MG63 (cell line): ENCODE data around the gene ARHGAP42. TPM values are rescaled to one million over a fixed set of nuclear protein-coding genes. Genes with fewer than 3 reads are reported as not detected.
"Not testable (repeated sequence)": the region's sequence is repeated elsewhere in the genome, so short reads cannot be mapped to it uniquely, and the experiment has no call there.

ENCODE experiments used
- DNase-seq: peaks from one replicate; pipeline ENCODE4 v3.0.0-alpha.2; 2020
- H3K27me3 ChIP-seq: fragments of 250-450 bp; sonication (Bioruptor Pico); 2 replicates; pipeline ENCODE4 v1.5.1; 2020; ENCODE audit warnings: mild to moderate bottlenecking, moderate library complexity
- H3K36me3 ChIP-seq: fragments of 250-450 bp; sonication (Bioruptor Pico); 2 replicates; pipeline ENCODE4 v1.5.1; 2020; ENCODE audit warnings: mild to moderate bottlenecking, moderate library complexity
- H3K4me3 ChIP-seq: fragments of 250-450 bp; sonication (Bioruptor Pico); 2 replicates; pipeline ENCODE4 v1.5.1; 2020; ENCODE audit warnings: mild to moderate bottlenecking, moderate library complexity
- H3K9me3 ChIP-seq: fragments of 250-450 bp; sonication (Bioruptor Pico); 2 replicates; pipeline ENCODE4 v1.5.1; 2020; ENCODE audit warnings: mild to moderate bottlenecking, moderate library complexity
- total RNA-seq: library from RNA; depleted of rRNA; stranded (reverse); fragments of >200 nt; shearing (Covaris generic); gene quantifications from 2 replicates; pipeline ENCODE4 v1.2.3, GENCODE V29; 2014; ENCODE audit warnings: low replicate concordance

ARHGAP42 gene
- total RNA-seq, 1 experiment from 2014 or later, result 2.0 TPM

- Histone ChIP-seq H3K9me3 (no peaks in the 10 kb centered on the region), H3K27me3 (no peaks in the 10 kb centered on the region), H3K36me3 (no peaks in the 10 kb centered on the region), H3K4me3 (no peak overlapping the region)
- DNase-seq, result peak; percentile 41
Observed at GRCh38 chr11:100739666-100740065, 52.6 kb downstream of the ARHGAP42 start.

- Histone ChIP-seq H3K4me3 (no peak overlapping the region), H3K36me3 (no peaks in the 10 kb centered on the region), H3K27me3 (no peaks in the 10 kb centered on the region), H3K9me3 (no peaks in the 10 kb centered on the region)
- DNase-seq, result no peak
Observed at GRCh38 chr11:100740440-100740839, 53.4 kb downstream of the ARHGAP42 start.

GRCh38 chr11:100741866-100742625 lies 55.0 kb downstream of the ARHGAP42 start:
- no peaks in the 10 kb centered on the region for H3K9me3 ChIP-seq
- no peak for DNase-seq
- H3K27me3 ChIP-seq, result no peaks in the 10 kb centered on the region
- no peak overlapping the region for H3K4me3 ChIP-seq
- H3K36me3 ChIP-seq, result no peaks in the 10 kb centered on the region

- H3K27me3 ChIP-seq, result no peaks in the 10 kb centered on the region
- H3K9me3 ChIP-seq, result no peaks in the 10 kb centered on the region
- no peaks in the 10 kb centered on the region for H3K36me3 ChIP-seq
- DNase-seq, result no peak
- no peak overlapping the region for H3K4me3 ChIP-seq
Observed at GRCh38 chr11:100746448-100746847, 59.4 kb downstream of the ARHGAP42 start.

- no peak for DNase-seq
- H3K27me3 ChIP-seq, result no peaks in the 10 kb centered on the region
- H3K4me3 ChIP-seq, result no peak overlapping the region
- no peaks in the 10 kb centered on the region for H3K9me3 ChIP-seq
- H3K36me3 ChIP-seq, result no peaks in the 10 kb centered on the region
Observed at GRCh38 chr11:100748153-100748552, 61.1 kb downstream of the ARHGAP42 start.

- H3K27me3 ChIP-seq, H3K4me3 ChIP-seq, H3K9me3 ChIP-seq, H3K36me3 ChIP-seq: not testable (repeated sequence)
- DNase-seq, result peak; percentile 2
Observed at GRCh38 chr11:100749887-100750565, 62.9 kb downstream of the ARHGAP42 start.

- peak; percentile 9 for DNase-seq
- not testable (repeated sequence) for H3K36me3 ChIP-seq, H3K4me3 ChIP-seq, H3K27me3 ChIP-seq, H3K9me3 ChIP-seq
Observed at GRCh38 chr11:100750566-100750891, 63.4 kb downstream of the ARHGAP42 start.

- Histone ChIP-seq H3K27me3 (no peaks in the 10 kb centered on the region), H3K4me3 (no peak overlapping the region), H3K9me3 (no peaks in the 10 kb centered on the region), H3K36me3 (no peaks in the 10 kb centered on the region)
- DNase-seq, result no peak
Observed at GRCh38 chr11:100752371-100753171, 65.5 kb downstream of the ARHGAP42 start.

GRCh38 chr11:100753172-100753543 lies 66.1 kb downstream of the ARHGAP42 start:
- Histone ChIP-seq H3K36me3 (no peaks in the 10 kb centered on the region), H3K9me3 (no peaks in the 10 kb centered on the region), H3K27me3 (no peaks in the 10 kb centered on the region), H3K4me3 (no peak overlapping the region)
- no peak for DNase-seq

- Histone ChIP-seq H3K9me3 (no peaks in the 10 kb centered on the region), H3K36me3 (no peaks in the 10 kb centered on the region), H3K27me3 (no peaks in the 10 kb centered on the region), H3K4me3 (no peak overlapping the region)
- DNase-seq, result no peak
Observed at GRCh38 chr11:100753571-100753970, 66.5 kb downstream of the ARHGAP42 start.

- no peak for DNase-seq
- H3K4me3 ChIP-seq, result no peak overlapping the region
- no peaks in the 10 kb centered on the region for H3K9me3 ChIP-seq
- H3K27me3 ChIP-seq, result no peaks in the 10 kb centered on the region
- H3K36me3 ChIP-seq, result no peaks in the 10 kb centered on the region
Observed at GRCh38 chr11:100756559-100756958, 69.5 kb downstream of the ARHGAP42 start.

- no peak for DNase-seq
- H3K36me3 ChIP-seq, result no peaks in the 10 kb centered on the region
- no peak overlapping the region for H3K4me3 ChIP-seq
- no peaks in the 10 kb centered on the region for H3K9me3 ChIP-seq
- H3K27me3 ChIP-seq, result no peaks in the 10 kb centered on the region
Observed at GRCh38 chr11:100757646-100758045, 70.6 kb downstream of the ARHGAP42 start.

- Histone ChIP-seq H3K27me3 (no peaks in the 10 kb centered on the region), H3K4me3 (no peak overlapping the region)
- DNase-seq, result no peak
Observed at GRCh38 chr11:100759106-100759505, 72.0 kb downstream of the ARHGAP42 start.

GRCh38 chr11:100759856-100760255 lies 72.8 kb downstream of the ARHGAP42 start:
- DNase-seq, result no peak
- Histone ChIP-seq H3K9me3 (no peaks in the 10 kb centered on the region), H3K4me3 (no peak overlapping the region), H3K36me3 (no peaks in the 10 kb centered on the region), H3K27me3 (no peaks in the 10 kb centered on the region)

More at GRCh38 chr11:100759106-100759505, 72.0 kb downstream of the ARHGAP42 start:
- no peaks in the 10 kb centered on the region for H3K9me3 ChIP-seq
- H3K36me3 ChIP-seq, result no peaks in the 10 kb centered on the region

GRCh38 chr11:100760744-100761143 lies 73.7 kb downstream of the ARHGAP42 start:
- no peaks in the 10 kb centered on the region for H3K27me3 ChIP-seq

GRCh38 chr11:100761841-100762240 lies 74.8 kb downstream of the ARHGAP42 start:
- no peaks in the 10 kb centered on the region for H3K36me3 ChIP-seq
- no peak overlapping the region for H3K4me3 ChIP-seq
- no peak for DNase-seq
- no peaks in the 10 kb centered on the region for H3K27me3 ChIP-seq
- no peaks in the 10 kb centered on the region for H3K9me3 ChIP-seq

More at GRCh38 chr11:100760744-100761143, 73.7 kb downstream of the ARHGAP42 start:
- Histone ChIP-seq H3K4me3 (no peak overlapping the region), H3K36me3 (no peaks in the 10 kb centered on the region), H3K9me3 (no peaks in the 10 kb centered on the region)
- no peak for DNase-seq

- Histone ChIP-seq H3K9me3 (no peaks in the 10 kb centered on the region), H3K27me3 (no peaks in the 10 kb centered on the region), H3K4me3 (no peak overlapping the region), H3K36me3 (no peaks in the 10 kb centered on the region)
- no peak for DNase-seq
Observed at GRCh38 chr11:100766764-100767163, 79.7 kb downstream of the ARHGAP42 start.
